ENCODE results near the gene PDE9A. TPM values are rescaled to one million over a fixed set of nuclear protein-coding genes. Genes with fewer than 3 reads are reported as not detected.

Gene PDE9A
- polyA plus RNA-seq, 12 donors = 6.7 to 20.1 (median 8.5) TPM; not detected in 1

DNA sequence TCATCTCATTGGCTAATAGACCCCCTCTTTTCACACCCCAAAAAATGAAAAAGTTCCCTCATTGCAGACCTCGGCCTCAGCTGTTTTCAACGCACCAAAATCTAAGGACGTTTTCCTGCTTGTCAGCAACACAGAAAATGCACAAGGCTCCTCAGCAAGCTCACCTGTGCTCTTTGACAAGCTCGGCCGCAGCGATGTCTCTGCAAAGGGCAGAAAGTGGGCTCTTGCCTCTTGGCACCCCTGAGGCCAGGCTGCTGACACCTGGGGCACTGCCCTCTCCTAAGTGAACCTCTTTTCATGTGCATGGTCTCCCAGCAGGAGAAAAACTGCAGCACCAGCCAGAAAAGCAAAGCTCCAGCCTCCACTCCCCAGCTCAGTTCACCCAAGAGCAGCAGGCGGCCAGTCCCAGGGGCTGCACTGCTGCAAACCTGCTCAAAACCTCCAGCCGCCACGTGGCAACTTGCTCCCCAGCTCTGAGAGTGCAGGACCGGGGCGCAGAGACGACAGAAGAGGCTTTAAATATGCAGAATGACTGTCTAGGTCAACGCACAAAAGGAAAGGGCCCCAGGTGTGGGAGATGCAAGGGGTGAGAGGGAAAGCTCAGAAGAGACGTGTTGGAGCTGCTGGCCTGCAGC is 101.7 kb downstream of the PDE9A start:
- DNase-seq = no peak

GRCh38 chr21:42755766-42756579 is 102.6 kb downstream of the PDE9A start:
- DNase-seq = no peak

DNA sequence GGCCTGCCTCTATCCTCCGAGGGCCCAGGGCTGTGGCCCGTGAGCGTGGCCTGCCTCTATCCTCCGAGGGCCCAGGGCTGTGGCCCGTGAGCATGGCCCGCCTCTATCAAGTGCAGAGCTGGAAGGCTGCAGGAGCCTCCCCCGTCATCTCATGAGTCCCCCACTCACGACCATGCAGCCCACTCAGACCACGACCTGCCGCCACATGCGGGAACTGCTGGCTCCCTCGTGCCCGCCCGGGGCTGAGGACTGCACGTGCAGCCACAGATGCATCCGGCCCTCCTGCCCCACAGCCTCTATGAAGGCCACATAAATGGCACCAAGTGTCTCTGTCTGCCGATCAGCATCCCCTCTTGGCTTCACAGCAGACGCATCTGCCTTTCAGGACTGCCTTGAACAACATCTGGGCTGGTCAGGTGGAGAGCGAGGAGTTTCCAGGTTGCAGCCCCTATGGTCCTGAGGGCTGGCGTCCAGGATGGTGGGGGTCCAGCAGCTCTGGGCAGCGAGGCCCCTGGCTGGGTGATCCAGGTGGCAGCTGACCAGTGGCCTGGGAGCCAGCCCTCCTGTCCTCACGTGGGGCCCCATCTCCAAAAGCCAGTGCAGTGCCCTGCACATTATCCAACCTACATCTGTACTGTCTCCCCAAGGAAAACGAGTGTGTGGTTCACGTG is 103.3 kb downstream of the PDE9A start:
- no peak for DNase-seq

DNA sequence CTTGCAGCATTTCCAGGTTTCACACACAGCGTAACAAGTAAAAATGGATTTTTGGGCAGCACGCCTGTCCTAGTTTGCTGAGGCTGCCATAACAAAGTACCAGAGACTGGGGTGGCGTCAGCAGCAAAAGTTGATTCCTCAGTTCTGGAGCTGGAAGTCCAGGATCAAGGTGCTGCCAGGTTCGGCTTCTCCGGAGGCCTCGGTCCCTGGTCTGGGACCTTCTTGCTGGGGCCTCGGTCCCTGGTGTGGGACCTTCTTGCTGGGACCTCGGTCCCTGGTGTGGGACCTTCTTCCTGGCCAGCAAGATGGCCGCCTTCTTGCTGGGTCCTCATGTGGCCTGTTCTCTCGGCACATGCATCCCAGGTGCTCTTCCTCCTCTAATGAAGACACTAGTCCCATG is 104.0 kb downstream of the PDE9A start:
- DNase-seq = no peak

GRCh38 chr21:42757826-42758655 is 104.6 kb downstream of the PDE9A start:
- DNase-seq = no peak

GRCh38 chr21:42758721-42759593 is 105.5 kb downstream of the PDE9A start:
- DNase-seq = no peak

GRCh38 chr21:42759594-42759927 is 106.1 kb downstream of the PDE9A start:
- no peak for DNase-seq

DNA sequence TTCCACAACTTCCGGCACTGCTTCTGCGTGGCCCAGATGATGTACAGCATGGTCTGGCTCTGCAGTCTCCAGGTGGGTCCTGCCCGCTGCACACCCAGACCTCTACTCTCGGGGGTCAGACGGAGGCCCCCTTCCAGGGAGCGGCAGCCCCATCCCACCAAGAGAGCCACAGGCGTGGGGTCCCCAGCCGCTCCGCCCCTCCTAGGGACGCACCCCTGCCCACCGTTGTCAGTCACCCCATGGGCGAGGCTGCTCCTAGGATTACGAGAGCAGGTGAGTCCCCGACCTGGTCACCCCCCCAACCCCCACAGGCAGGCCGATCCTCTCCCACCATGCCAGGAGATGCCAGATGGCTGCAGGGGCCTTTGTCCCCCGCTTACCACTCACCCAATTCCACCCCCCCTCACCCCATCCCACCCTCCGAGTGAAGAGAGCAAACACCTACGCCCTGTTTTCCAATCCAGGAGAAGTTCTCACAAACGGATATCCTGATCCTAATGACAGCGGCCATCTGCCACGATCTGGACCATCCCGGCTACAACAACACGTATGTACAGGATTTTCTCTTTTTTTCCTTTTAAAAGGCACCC is 107.0 kb downstream of the PDE9A start:
- no peak for DNase-seq

DNA sequence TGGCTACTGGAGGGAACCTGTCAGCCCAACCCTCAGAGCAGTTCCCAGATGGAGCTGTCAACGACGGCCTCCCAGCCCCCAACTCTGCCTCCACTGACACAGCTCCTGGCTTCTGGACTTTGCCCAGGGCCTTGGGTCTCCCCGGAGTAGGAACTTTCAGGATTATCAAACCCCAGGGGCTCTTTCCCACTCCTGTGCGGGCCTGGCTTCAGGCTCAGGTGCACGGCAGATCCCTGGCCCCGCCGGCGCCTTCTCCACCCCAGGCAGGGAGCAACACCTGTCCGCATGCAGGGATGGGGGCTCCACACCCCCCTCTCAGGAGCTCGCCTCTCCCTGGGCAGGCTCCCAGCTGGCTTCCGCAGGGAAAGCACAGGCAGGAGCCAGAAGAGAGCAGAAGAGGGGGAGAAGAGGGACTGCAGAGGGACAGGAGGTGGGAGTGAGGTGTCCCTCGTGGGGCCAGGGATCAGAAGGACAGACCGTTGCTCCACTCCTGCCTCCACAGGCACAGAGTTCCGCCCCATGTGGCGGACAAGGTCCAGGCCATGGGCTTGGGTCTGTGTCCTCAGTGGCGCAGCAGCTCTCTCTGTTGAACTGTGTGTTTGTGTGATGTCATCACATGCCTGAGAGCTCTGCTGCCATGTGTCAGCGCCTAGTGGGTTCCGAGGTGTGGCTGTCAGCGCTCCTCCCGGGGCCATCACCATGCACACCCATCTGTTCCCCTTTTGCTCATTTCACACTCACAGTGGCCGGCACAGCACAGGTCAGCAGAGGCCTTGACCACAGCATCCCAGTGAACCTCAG is 107.7 kb downstream of the PDE9A start:
- DNase-seq = no peak

- no peak for DNase-seq
These were observed 108.4 kb downstream of the PDE9A start for GRCh38 chr21:42761776-42762335.

DNA sequence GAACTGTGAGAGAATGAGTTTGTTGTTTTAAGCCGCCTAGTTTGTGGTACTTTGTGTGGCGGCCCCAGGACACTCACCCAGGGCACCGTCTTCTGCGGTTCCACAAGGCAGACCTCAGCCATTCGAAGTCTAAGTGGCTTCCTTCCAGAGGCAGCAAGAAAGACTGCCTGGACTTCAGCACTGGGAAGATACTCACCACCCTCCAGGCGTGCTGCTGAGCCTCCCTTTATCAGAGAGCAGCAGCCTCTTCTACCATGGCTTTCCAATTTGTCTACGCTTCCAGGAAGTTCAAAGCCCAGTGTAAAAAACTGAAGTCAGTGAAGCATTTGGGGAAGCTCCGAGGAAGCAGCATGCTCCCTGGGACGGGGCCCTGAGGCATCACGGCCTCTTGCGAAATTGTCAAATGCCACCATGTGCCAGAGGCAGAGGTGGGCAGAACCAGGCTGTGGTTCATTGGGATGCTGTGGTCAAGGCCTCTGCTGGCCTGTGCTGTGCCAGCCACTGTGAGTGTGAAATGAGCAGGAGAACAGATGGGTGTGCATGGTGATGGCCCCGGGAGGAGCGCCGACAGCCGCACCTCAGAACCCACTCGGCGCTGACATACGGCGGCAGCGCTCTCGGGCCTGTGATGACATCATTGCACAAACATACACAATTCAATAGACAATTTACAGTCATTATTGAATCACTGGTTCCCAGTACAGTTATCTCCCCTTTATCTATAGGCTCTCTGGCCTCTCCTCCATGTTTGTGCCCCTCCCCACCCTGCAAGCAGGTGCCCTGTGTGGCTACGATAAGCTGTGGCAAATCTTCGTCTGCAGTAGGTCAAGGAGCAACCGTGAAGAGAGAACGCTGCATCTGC is 110.4 kb downstream of the PDE9A start:
- no peak for DNase-seq

GRCh38 chr21:42764443-42764760 is 111.0 kb downstream of the PDE9A start:
- no peak for DNase-seq

DNA sequence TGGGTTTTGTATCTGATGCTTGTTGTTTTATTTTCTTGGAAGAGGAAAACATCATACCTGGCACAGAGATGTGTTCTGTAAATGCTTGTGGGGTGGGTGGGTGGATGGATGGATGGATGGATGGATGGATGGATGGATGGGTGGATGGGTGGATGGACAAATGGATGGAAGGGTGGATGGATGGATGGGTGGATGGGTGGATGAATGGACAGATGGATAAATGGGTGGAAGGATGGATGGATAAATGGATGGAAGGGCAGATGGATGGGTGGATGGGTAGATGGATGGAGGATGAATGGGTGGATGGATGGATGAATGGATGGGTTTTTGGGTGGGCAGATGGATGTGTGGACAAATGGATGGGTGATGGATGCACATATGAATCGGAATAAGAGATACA is 111.5 kb downstream of the PDE9A start:
- DNase-seq = no peak

DNA sequence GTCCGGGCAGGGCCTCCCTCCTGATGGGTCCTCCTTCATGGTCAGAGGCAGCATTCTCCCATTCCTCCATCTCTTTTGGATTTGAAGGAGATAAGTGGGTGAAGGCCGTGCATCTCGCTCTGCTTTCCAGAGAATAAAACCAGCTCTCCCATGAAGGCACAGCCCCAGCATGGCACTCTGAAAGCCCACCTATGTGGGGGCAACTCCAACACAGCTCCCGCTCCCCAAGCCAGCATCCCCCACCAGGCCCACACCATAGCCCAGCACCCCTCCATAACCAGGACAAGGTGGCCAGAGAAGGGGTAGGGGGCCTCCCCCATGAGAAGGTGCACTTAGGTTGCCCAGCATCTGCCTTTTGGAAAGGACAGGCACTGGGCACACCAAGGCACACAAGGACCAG is 112.2 kb downstream of the PDE9A start:
- DNase-seq = no peak

GRCh38 chr21:42766739-42767560 is 113.5 kb downstream of the PDE9A start:
- no peak for DNase-seq

DNA sequence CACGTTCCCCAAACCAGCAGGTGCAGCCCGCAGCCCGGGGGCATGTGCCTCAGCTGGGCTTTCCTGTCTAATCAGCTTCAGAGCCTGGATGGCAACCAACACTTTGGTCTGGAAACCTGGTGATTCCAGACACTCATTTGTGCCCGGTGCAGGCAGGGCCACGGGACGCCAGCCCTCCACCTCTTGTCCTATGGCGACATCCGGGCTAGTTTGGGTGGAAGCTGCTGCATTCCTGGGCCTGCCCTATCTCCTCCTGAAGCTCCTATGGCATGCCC is 114.1 kb downstream of the PDE9A start:
- DNase-seq = no peak

DNA sequence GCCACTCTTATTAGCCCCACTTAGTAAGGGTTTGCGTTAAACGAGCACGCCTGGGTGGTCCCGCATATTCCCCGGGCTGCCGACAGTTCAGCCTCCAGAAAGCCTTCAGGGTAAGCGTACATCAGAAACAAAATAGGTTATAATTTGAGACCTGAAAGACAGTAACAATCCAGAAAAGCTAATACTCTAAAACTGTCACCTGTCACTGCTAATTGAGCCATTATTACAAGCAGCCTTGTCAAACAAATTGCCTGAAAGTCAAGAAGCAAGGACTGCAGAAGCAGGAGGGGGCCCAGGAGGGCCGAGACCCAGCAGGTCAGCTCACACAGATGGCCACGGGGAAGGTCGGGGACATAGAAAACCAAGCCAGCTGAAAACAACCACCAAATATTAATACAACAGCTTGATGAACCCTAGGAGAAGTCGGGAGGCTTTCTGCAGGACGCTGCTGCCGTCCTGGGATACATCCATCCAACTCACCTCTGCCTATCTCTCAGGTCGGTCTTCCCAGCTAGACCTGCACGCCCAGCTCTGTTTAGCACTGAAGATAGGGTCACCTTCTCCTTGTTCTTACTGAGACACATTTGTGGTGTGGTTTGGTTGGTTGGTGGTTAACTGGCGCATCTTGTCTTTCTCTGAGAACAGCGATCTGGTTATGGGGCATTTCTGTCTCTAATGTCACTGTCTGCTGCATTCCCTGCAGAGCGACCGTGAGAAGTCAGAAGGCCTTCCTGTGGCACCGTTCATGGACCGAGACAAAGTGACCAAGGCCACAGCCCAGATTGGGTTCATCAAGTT is 115.1 kb downstream of the PDE9A start:
- no peak for DNase-seq
